ENCODE results near the gene PTHLH.

PTHLH gene

DNA sequence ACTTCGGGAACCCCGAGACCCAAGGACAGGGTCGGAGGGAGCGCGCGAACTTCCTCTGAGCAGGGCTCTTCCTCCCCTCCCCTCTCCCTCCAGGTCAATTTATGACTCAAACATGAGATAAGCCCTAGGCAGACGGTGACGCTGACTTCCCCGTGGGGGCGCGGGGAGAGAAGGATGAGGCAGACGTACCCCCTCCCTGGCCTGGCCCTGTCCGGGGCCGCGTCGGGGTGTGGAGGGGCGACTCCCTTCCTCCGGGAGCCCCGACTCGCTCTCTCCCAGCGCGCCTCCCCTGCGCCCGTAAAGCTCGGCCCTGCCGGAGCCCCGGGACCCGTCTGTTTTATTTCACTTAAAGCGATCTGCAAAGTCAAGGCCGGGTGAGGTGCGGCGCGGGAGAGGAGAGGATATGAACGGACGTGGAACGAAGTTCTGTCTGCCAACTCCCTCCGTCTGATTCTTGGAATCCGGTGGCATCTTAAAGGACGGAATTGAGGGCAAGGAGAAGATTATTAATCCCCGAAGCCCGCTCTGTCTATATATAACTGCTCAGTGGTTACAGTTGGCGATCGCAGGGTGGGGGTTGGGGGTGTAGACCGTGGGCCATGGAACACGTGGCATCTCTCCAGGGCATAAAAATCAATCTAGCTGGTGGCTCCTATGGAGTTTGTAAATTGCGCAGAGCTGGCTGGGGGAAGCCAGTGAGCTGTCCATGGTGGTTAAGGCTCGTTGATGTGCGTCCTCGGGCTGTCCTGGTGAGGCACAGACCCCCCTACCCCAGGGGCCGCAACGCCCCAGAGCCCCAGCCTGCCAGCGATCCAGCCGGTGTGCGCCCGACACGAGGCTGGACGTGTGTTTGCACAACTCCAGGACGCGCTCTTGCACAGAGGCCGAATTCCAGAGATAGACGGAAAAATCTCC, 2.9 kb upstream of the PTHLH start:
- peak overlapping the region; percentile 12 for H3K9ac ChIP-seq (ENCODE audit: insufficient read length, low read depth)
- peaks cover 3% of the 10 kb centered on the region for H3K4me1 ChIP-seq (ENCODE audit: insufficient read depth, insufficient read length)
- peaks cover 82% of the 10 kb centered on the region for H3K27me3 ChIP-seq (ENCODE audit: insufficient read depth, insufficient read length)
- no peaks in the 10 kb centered on the region for H3K36me3 ChIP-seq (ENCODE audit: insufficient read depth, insufficient read length, low read length)
- DNase-seq (ENCODE audit: low read depth, low spot score), result no peak
- TF ChIP-seq ZNF274 (IDR thresholded peaks at IDR 0.05; ENCODE audit: low read depth, low read length), result no peak
- TF ChIP-seq YY1 (IDR thresholded peaks at IDR 0.05; ENCODE audit: insufficient read depth, insufficient read length), result no peak
- no peak for TF ChIP-seq SUZ12 (IDR thresholded peaks at IDR 0.05; ENCODE audit: extremely low read depth, insufficient read depth, insufficient read length)
- peak overlapping the region; percentile 42 for H3K4me3 ChIP-seq (ENCODE audit: insufficient read length, low read depth)
- no peaks in the 10 kb centered on the region for H3K9me3 ChIP-seq (ENCODE audit: insufficient read depth, low read length)

DNA sequence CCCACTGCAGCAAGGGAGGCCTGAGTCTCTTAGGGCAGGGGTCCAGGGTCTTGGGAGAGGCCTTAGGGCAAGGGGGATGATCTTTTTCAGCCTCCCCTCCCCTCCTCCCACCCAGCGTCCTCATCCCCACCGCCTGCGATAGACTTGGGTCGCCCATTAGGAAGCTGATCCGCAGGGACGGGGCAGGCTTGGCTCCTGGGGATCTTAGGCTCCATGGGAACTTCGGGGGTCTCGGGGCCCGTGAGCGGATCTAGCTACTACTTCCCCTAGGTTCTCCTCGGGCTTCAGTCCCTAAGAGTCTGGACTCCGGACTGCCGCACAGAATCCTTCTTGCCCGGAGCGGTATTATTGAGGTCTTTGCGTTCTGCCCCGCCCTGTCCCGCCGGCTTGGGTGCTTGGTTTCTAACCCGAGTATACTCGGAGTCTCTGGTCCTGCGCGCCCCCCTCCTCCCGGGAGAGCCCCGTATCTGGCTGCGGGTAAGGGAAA, 2.2 kb upstream of the PTHLH start:
- H3K9ac ChIP-seq (ENCODE audit: insufficient read length, low read depth), result peak overlapping the region; percentile 12
- peak overlapping the region; percentile 42 for H3K4me3 ChIP-seq (ENCODE audit: insufficient read length, low read depth)

DNA sequence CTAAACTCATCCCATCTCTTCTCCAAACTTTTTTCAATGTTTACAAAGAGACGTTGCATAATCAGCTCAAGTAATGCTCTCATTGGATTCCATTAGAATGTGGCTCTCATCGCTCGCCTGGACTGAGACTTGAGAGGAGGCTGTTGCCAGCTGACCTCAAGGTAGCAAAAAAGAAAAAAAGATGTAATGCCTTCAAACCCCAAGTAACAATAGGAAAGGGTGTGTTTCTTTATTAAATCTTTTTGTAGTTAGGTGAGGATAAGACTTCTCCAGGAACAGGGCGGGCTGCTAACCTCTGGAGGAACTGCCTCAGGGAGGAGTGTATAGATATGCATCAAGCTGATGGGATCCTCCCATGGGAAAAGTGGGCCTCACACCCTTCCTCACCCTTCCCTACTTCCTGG, 956 bp upstream of the PTHLH start:
- DNase-seq (ENCODE audit: low read depth, low spot score), result no peak

More for the DNA sequence above, 2.2 kb upstream of the PTHLH start:
- Histone ChIP-seq H3K4me1 (ENCODE audit: insufficient read depth, insufficient read length) (peaks cover 3% of the 10 kb centered on the region), H3K36me3 (ENCODE audit: insufficient read depth, insufficient read length, low read length) (no peaks in the 10 kb centered on the region), H3K9me3 (ENCODE audit: insufficient read depth, low read length) (no peaks in the 10 kb centered on the region), H3K27me3 (ENCODE audit: insufficient read depth, insufficient read length) (peaks cover 87% of the 10 kb centered on the region)
- no peak for DNase-seq (ENCODE audit: low read depth, low spot score)
- no peak for TF ChIP-seq SUZ12 (IDR thresholded peaks at IDR 0.05; ENCODE audit: extremely low read depth, insufficient read depth, insufficient read length)
- no peak for TF ChIP-seq ZNF274 (IDR thresholded peaks at IDR 0.05; ENCODE audit: low read depth, low read length)
- no peak for TF ChIP-seq YY1 (IDR thresholded peaks at IDR 0.05; ENCODE audit: insufficient read depth, insufficient read length)

DNA sequence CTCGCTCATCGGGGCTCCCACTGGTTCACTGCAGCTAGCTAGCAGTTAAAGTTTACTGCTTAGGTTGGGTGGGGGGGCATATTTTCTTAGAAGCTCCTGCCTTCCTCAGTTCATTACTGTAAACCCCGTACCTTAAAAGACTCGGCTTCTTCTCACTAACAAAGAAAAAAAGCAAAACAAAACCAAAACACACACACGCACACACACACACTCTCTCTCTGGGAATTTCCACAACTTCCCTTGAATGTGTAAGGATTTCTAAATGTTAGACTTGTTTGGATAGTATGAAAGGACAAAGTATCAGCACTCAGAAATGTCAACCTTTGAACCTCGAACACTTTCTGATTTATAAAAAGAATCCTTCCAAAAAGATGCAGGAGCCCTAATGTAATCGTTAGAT, 927 bp downstream of the PTHLH start:
- no peak overlapping the region for H3K4me3 ChIP-seq (ENCODE audit: insufficient read length, low read depth)
- no peak for TF ChIP-seq ZNF274 (IDR thresholded peaks at IDR 0.05; ENCODE audit: low read depth, low read length)
- TF ChIP-seq SUZ12 (IDR thresholded peaks at IDR 0.05; ENCODE audit: extremely low read depth, insufficient read depth, insufficient read length), result no peak
- TF ChIP-seq YY1 (IDR thresholded peaks at IDR 0.05; ENCODE audit: insufficient read depth, insufficient read length), result no peak
- no peaks in the 10 kb centered on the region for H3K9me3 ChIP-seq (ENCODE audit: insufficient read depth, low read length)
- no peaks in the 10 kb centered on the region for H3K36me3 ChIP-seq (ENCODE audit: insufficient read depth, insufficient read length, low read length)
- H3K4me1 ChIP-seq (ENCODE audit: insufficient read depth, insufficient read length), result peaks cover 3% of the 10 kb centered on the region
- H3K9ac ChIP-seq (ENCODE audit: insufficient read length, low read depth), result no peak overlapping the region
- DNase-seq (ENCODE audit: low read depth, low spot score), result no peak
- peaks cover 97% of the 10 kb centered on the region for H3K27me3 ChIP-seq (ENCODE audit: insufficient read depth, insufficient read length)

More for the DNA sequence above, 956 bp upstream of the PTHLH start:
- Histone ChIP-seq H3K9me3 (ENCODE audit: insufficient read depth, low read length) (no peaks in the 10 kb centered on the region), H3K4me1 (ENCODE audit: insufficient read depth, insufficient read length) (peaks cover 3% of the 10 kb centered on the region), H3K9ac (ENCODE audit: insufficient read length, low read depth) (no peak overlapping the region), H3K36me3 (ENCODE audit: insufficient read depth, insufficient read length, low read length) (no peaks in the 10 kb centered on the region), H3K27me3 (ENCODE audit: insufficient read depth, insufficient read length) (peaks cover 98% of the 10 kb centered on the region), H3K4me3 (ENCODE audit: insufficient read length, low read depth) (no peak overlapping the region)
- TF ChIP-seq SUZ12 (IDR thresholded peaks at IDR 0.05; ENCODE audit: extremely low read depth, insufficient read depth, insufficient read length), result no peak
- TF ChIP-seq ZNF274 (IDR thresholded peaks at IDR 0.05; ENCODE audit: low read depth, low read length), result no peak
- TF ChIP-seq YY1 (IDR thresholded peaks at IDR 0.05; ENCODE audit: insufficient read depth, insufficient read length), result no peak

DNA sequence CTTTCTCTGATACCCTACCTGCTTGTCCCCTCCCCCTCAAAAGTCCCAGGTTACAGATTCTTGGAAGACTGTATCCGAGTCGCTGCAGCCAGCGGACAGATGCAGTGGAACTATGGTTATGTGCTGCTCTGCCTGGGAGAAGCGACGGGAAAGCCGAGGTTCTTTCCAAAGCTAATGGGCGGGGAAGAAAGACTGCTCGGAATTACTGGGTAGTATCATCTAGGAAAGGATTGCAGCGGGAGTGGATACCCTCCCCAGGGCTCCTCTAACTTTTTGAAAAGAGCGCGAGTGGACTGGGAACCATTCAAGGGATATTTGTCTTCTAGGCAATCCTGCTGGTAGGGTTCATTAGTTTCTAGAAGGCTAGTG, 1.4 kb downstream of the PTHLH start:
- Histone ChIP-seq H3K4me1 (ENCODE audit: insufficient read depth, insufficient read length) (peaks cover 3% of the 10 kb centered on the region), H3K9me3 (ENCODE audit: insufficient read depth, low read length) (no peaks in the 10 kb centered on the region), H3K4me3 (ENCODE audit: insufficient read length, low read depth) (peak overlapping the region; percentile 50), H3K9ac (ENCODE audit: insufficient read length, low read depth) (peak overlapping the region; percentile 66), H3K27me3 (ENCODE audit: insufficient read depth, insufficient read length) (peaks cover 92% of the 10 kb centered on the region), H3K36me3 (ENCODE audit: insufficient read depth, insufficient read length, low read length) (no peaks in the 10 kb centered on the region)
- DNase-seq (ENCODE audit: low read depth, low spot score), result peak; percentile 52
- TF ChIP-seq YY1 (IDR thresholded peaks at IDR 0.05; ENCODE audit: insufficient read depth, insufficient read length) (no peak), ZNF274 (IDR thresholded peaks at IDR 0.05; ENCODE audit: low read depth, low read length) (no peak), SUZ12 (IDR thresholded peaks at IDR 0.05; ENCODE audit: extremely low read depth, insufficient read depth, insufficient read length) (no peak)

DNA sequence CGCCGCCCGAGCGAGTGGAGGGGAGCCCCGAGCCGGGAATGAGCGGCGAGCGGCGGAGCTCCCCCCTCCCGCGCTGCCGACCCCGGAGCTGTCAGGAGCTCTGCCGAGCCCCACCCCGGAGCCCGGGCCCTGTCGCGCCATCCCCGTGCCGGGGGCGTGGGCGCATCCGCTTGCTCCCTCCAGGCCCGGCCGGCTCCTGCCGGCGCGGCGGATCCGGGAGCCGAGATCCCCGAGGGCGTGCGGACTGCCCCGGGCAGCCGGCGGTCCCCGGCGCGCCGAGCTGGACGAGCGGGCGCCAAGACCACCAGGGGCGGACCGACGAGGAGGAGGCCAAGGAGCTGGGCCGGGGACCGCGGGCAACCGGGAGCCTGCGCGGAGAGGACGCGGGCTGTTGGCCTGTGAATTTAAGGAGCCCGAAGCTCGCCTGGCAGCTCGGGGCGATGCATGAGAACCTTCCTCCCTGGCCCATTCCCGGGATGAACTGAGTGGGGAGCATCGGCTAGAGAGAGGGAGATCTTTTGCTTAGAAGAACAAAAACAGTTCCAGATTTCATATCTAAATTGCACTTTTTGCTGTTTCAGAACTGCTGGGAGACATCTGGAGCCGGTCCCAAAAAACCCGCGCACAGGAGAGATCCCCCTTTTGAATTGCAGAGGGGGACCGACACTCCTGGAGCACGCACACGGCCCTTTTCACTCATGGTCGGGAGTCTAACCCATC, 2.0 kb downstream of the PTHLH start:
- DNase-seq (ENCODE audit: low read depth, low spot score), result peak; percentile 56
- Histone ChIP-seq H3K9me3 (ENCODE audit: insufficient read depth, low read length) (no peaks in the 10 kb centered on the region), H3K36me3 (ENCODE audit: insufficient read depth, insufficient read length, low read length) (no peaks in the 10 kb centered on the region), H3K4me3 (ENCODE audit: insufficient read length, low read depth) (peak overlapping the region; percentile 50), H3K9ac (ENCODE audit: insufficient read length, low read depth) (peak overlapping the region; percentile 66), H3K4me1 (ENCODE audit: insufficient read depth, insufficient read length) (peaks cover 3% of the 10 kb centered on the region), H3K27me3 (ENCODE audit: insufficient read depth, insufficient read length) (peaks cover 87% of the 10 kb centered on the region)
- TF ChIP-seq SUZ12 (IDR thresholded peaks at IDR 0.05; ENCODE audit: extremely low read depth, insufficient read depth, insufficient read length) (no peak), ZNF274 (IDR thresholded peaks at IDR 0.05; ENCODE audit: low read depth, low read length) (no peak), YY1 (IDR thresholded peaks at IDR 0.05; ENCODE audit: insufficient read depth, insufficient read length) (no peak)

Data from NT2/D1 (cell line).